ENCODE measurements around the gene NPC1L1.

The NPC1L1 gene

GRCh38 chr7:44497155-44498027, 43.7 kb downstream of the NPC1L1 start:
- Histone ChIP-seq H3K9me3 (ENCODE audit: severe bottlenecking) (no peaks in the 10 kb centered on the region), H3K36me3 (no peaks in the 10 kb centered on the region), H3K27me3 (ENCODE audit: insufficient read depth, low read depth, severe bottlenecking) (no peaks in the 10 kb centered on the region), H3K27ac (no peak overlapping the region), H3K4me3 (ENCODE audit: low read depth, low read length) (no peak overlapping the region)
- TF ChIP-seq, protein P1, sequence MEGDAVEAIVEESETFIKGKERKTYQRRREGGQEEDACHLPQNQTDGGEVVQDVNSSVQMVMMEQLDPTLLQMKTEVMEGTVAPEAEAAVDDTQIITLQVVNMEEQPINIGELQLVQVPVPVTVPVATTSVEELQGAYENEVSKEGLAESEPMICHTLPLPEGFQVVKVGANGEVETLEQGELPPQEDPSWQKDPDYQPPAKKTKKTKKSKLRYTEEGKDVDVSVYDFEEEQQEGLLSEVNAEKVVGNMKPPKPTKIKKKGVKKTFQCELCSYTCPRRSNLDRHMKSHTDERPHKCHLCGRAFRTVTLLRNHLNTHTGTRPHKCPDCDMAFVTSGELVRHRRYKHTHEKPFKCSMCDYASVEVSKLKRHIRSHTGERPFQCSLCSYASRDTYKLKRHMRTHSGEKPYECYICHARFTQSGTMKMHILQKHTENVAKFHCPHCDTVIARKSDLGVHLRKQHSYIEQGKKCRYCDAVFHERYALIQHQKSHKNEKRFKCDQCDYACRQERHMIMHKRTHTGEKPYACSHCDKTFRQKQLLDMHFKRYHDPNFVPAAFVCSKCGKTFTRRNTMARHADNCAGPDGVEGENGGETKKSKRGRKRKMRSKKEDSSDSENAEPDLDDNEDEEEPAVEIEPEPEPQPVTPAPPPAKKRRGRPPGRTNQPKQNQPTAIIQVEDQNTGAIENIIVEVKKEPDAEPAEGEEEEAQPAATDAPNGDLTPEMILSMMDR (IDR thresholded peaks at IDR 0.05; ENCODE audit: low read depth, low read length) = no peak
- DNase-seq = no peak

DNA sequence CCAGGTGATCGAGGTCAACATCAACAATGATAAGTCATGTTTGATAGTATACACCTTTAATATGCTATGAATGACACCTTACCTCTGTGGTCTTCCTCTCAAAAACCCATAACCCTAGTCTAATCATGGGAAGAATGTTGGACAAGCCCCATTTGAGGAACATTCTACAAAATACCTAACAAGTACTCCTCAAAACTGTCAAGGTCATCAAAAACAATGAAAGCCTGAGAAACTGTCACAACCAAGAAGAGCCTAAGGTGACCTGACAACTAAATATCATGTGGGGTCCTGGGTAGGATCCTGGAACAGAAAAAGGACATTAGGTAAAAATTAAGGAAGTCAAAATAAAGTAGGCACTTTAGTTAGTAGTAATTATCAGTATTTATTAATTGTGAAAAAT, 44.7 kb downstream of the NPC1L1 start:
- TF ChIP-seq, protein P1 (IDR thresholded peaks at IDR 0.05; ENCODE audit: low read depth, low read length) = no peak
- no peaks in the 10 kb centered on the region for H3K27me3 ChIP-seq (ENCODE audit: insufficient read depth, low read depth, severe bottlenecking)
- H3K9me3 ChIP-seq (ENCODE audit: severe bottlenecking) = no peaks in the 10 kb centered on the region
- H3K4me3 ChIP-seq (ENCODE audit: low read depth, low read length) = no peak overlapping the region
- H3K27ac ChIP-seq = no peak overlapping the region
- no peak for DNase-seq
- no peaks in the 10 kb centered on the region for H3K36me3 ChIP-seq

- Histone ChIP-seq H3K27me3 (ENCODE audit: insufficient read depth, low read depth, severe bottlenecking) (no peaks in the 10 kb centered on the region), H3K9me3 (ENCODE audit: severe bottlenecking) (no peaks in the 10 kb centered on the region), H3K4me3 (ENCODE audit: low read depth, low read length) (no peak overlapping the region), H3K36me3 (no peaks in the 10 kb centered on the region), H3K27ac (no peak overlapping the region)
- TF ChIP-seq, protein P1 (IDR thresholded peaks at IDR 0.05; ENCODE audit: low read depth, low read length) = no peak
- no peak for DNase-seq
Measured at GRCh38 chr7:44494960-44495359, 46.2 kb downstream of the NPC1L1 start.

GRCh38 chr7:44491229-44491628, 49.9 kb downstream of the NPC1L1 start:
- Histone ChIP-seq H3K36me3 (no peaks in the 10 kb centered on the region), H3K9me3 (ENCODE audit: severe bottlenecking) (no peaks in the 10 kb centered on the region), H3K4me3 (ENCODE audit: low read depth, low read length) (peak overlapping the region; percentile 72), H3K27ac (peak overlapping the region; percentile 99), H3K27me3 (ENCODE audit: insufficient read depth, low read depth, severe bottlenecking) (no peaks in the 10 kb centered on the region)
- no peak for DNase-seq
- TF ChIP-seq, protein P1 (IDR thresholded peaks at IDR 0.05; ENCODE audit: low read depth, low read length) = no peak

- H3K36me3 ChIP-seq = peaks cover 2% of the 10 kb centered on the region
- TF ChIP-seq, protein P1 (IDR thresholded peaks at IDR 0.05; ENCODE audit: low read depth, low read length) = peak; percentile 36
- peak; percentile 89 for DNase-seq
- H3K27me3 ChIP-seq (ENCODE audit: insufficient read depth, low read depth, severe bottlenecking) = no peaks in the 10 kb centered on the region
- H3K27ac ChIP-seq = peak within 1 kb of the TSS; percentile 99
- no peaks in the 10 kb centered on the region for H3K9me3 ChIP-seq (ENCODE audit: severe bottlenecking)
- peak within 1 kb of the TSS; percentile 72 for H3K4me3 ChIP-seq (ENCODE audit: low read depth, low read length)
Measured at GRCh38 chr7:44490351-44491200, 50.6 kb downstream of the NPC1L1 start, which contains the start of gene NUDCD3. Gene NUDCD3, minus strand, starts transcription at chr7:44490658. Its CDS starts 58 bp downstream, at chr7:44490600.

All from WERI-Rb-1 (cell line).